Left lung (tissue), 10 donors: ENCODE measurements around the gene TPST1. TPM values are rescaled to one million over a fixed set of nuclear protein-coding genes. Genes with fewer than 3 reads are reported as not detected.

Experiments used
- ATAC-seq: fragments of 200-7000 bp; cut with Tn5 transposase; one replicate; pipeline ENCODE4 v1.9.1; 2020; ENCODE audit warnings: moderate library complexity
- DNase-seq, 4 donors: peaks; one replicate each; pipeline ENCODE4 v3.0.0-alpha.2; 2013 to 2020
- H3K27ac ChIP-seq, 2 donors: fragments of 200-600 bp; sonication (generic) in 1 of 2; one replicate each; pipeline versions ENCODE4 v1.5.0 to v1.8.0; 2020 to 2021
- H3K27me3 ChIP-seq, 2 donors: fragments of 200-600 bp; sonication (generic) in 1 of 2; one replicate each; pipeline versions ENCODE4 v1.5.0 to v1.8.0; 2020 to 2021
- H3K36me3 ChIP-seq, 2 donors: fragments of 200-600 bp; sonication (generic) in 1 of 2; one replicate each; pipeline versions ENCODE4 v1.5.0 to v1.8.0; 2020 to 2021
- H3K4me1 ChIP-seq, 2 donors: fragments of 200-600 bp; one replicate each; pipeline ENCODE4 v1.8.0; 2021
- H3K4me3 ChIP-seq, 2 donors: fragments of 200-600 bp; sonication (generic) in 1 of 2; one replicate each; pipeline versions ENCODE4 v1.5.0 to v1.8.0; 2020 to 2021; ENCODE audit warnings: mild to moderate bottlenecking in 1 of 2
- H3K9me3 ChIP-seq, 2 donors: fragments of 200-600 bp; sonication (generic) in 1 of 2; one replicate each; pipeline versions ENCODE4 v1.5.0 to v1.8.0; 2020 to 2021
- intact Hi-C, 2 donors: fragments of 100-400 bp; cut with DNase I; formaldehyde crosslinking; loops; one replicate each; pipeline versions ENCODE4 v1.11.2 to v1.14.2; 2022
- polyA plus RNA-seq, 6 donors: library from polyadenylated mRNA; unstranded; fragments of 120-200 nt; gene quantifications; one replicate each; pipeline ENCODE4 v1.2.1, GENCODE V29; 2013; ENCODE audit not compliant: insufficient read length in 6 of 6
- total RNA-seq, 2 donors: library from RNA; stranded (reverse); fragmentation: NEBNext Ultra II Directional; extraction: Animal tissue kit (Norgen Biotek cat#: 25700); gene quantifications; one replicate each; pipeline ENCODE4 v1.2.1, GENCODE V29; 2021
- TF ChIP-seq, protein P1 (sequence below), 2 donors: fragments of 200-600 bp; sonication (generic) in 1 of 2; IDR thresholded peaks; one replicate each; pipeline versions ENCODE4 v1.5.0 to v1.8.0; 2021; ENCODE audit warnings: antibody characterized with exemption in 2 of 2
- donor health status: DM: no; HTN: yes; CAD: no.
- donor health status: DM: no; HTN: no; CAD: no.

TPST1 gene
- total and polyA plus RNA-seq, 8 donors: 30.5 to 64.1 (median 50.4) TPM

DNA sequence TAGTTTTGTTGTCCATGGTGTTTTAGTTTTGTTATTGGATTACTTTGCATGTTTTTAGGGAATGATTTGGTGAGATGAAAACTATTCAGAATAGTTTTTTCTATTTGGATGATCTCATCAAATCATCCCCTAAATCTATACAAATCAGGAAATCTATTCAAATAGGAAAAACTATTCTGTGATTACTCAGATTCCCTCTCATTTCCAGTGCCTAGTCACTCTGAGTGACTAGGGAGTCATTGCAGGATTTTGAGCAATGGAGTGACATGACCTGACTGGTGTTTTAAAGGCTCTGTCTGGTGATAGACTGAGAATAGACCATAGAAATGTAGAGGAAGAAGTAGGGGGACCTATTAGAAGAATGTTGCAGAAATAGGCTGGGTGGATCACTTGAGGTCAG lies 72.4 kb downstream of the TPST1 start:
- no peak overlapping the region for H3K4me3 ChIP-seq
- no peaks in the 10 kb centered on the region for H3K36me3 ChIP-seq
- intact Hi-C loops: no loop called here
- no peaks in the 10 kb centered on the region for H3K27me3 ChIP-seq
- H3K4me1 ChIP-seq: peaks cover 9 to 10% of the 10 kb centered on the region in 2 donors
- no peaks in the 10 kb centered on the region for H3K9me3 ChIP-seq
- TF ChIP-seq, protein P1, sequence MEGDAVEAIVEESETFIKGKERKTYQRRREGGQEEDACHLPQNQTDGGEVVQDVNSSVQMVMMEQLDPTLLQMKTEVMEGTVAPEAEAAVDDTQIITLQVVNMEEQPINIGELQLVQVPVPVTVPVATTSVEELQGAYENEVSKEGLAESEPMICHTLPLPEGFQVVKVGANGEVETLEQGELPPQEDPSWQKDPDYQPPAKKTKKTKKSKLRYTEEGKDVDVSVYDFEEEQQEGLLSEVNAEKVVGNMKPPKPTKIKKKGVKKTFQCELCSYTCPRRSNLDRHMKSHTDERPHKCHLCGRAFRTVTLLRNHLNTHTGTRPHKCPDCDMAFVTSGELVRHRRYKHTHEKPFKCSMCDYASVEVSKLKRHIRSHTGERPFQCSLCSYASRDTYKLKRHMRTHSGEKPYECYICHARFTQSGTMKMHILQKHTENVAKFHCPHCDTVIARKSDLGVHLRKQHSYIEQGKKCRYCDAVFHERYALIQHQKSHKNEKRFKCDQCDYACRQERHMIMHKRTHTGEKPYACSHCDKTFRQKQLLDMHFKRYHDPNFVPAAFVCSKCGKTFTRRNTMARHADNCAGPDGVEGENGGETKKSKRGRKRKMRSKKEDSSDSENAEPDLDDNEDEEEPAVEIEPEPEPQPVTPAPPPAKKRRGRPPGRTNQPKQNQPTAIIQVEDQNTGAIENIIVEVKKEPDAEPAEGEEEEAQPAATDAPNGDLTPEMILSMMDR (IDR thresholded peaks at IDR 0.05): no peak
- no peak for ATAC-seq
- DNase-seq: no peak
- H3K27ac ChIP-seq: no peak overlapping the region

DNA sequence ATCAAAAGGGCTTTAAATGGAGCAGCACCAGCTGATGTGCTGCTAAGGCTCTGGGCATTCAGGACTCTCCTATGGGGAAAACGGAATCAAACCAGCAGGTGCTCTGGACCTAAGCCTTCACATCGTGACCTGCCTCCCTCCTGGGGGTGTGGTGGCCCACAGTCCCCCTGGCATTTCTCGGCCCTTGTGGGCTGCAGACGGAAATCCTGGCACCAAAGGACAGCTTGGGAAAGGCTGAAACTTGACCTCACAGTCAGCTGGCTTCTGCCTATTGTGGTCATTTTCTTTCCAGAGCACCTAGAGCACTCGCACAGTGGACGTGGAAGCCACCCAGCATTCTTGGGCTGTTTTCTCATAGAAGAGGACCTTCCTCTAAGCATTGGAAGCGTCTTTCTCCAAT lies 74.8 kb downstream of the TPST1 start:
- H3K27ac ChIP-seq: no peak overlapping the region
- H3K9me3 ChIP-seq: no peaks in the 10 kb centered on the region
- ATAC-seq: no peak
- intact Hi-C loops: no loop called here
- H3K36me3 ChIP-seq: no peaks in the 10 kb centered on the region
- peaks cover 17 to 26% of the 10 kb centered on the region in 2 donors for H3K4me1 ChIP-seq
- no peak for DNase-seq
- H3K27me3 ChIP-seq: no peaks in the 10 kb centered on the region
- H3K4me3 ChIP-seq: no peak overlapping the region
- TF ChIP-seq, protein P1 (IDR thresholded peaks at IDR 0.05): no peak

DNA sequence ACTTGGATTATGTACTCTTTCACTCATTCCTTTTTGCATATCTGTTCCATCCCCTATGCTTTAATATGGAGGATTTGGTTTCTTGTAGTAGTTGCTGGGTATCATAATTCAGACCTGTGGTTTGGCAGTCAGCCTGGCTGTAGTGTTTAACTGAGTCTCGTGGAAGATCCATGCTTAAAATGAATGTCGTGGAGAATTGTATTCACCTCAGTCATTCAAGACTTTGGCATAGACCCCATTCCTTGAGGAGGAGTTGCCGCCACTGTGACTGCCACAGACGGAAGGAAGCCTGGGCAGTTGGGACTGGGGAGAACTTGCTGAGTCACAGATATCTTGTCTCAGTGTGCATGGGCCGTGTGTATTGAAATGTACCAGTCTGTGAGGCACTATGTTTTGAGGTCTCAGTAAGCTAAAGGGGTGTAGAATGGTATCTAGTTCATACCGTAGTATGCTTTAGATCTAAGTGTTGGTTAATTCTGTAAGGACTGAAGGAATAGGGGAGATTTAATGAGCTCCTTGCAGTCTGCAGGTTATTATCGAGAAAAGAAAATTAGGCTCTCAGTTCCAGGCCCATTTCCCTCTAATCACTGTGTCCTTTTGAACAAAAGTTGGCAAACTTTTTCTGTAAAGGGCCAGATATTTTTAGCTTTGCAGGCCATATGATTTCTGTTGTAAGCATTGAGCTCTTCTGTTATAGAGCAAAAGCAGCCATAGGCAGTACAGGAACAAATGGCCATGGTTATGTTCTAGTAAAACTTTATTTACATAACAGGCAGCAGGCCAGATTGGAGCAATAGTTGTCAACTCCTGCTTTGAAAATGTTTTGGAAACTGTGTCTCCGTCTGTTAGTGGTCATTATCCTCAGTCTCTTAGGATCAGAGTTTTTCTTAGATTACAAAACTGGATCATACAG lies 76.8 kb downstream of the TPST1 start:
- TF ChIP-seq, protein P1 (IDR thresholded peaks at IDR 0.05): no peak
- ATAC-seq (peak; percentile 81), DNase-seq (peak in 1 of 4 donors; percentile 66)
- no peaks in the 10 kb centered on the region for H3K9me3 ChIP-seq
- no peak overlapping the region for H3K4me3 ChIP-seq
- H3K27me3 ChIP-seq: no peaks in the 10 kb centered on the region
- H3K27ac ChIP-seq: peak overlapping the region; percentile 45 to 60
- intact Hi-C loops: no loop called here
- peaks cover 17 to 26% of the 10 kb centered on the region in 2 donors for H3K4me1 ChIP-seq
- H3K36me3 ChIP-seq: no peaks in the 10 kb centered on the region

DNA sequence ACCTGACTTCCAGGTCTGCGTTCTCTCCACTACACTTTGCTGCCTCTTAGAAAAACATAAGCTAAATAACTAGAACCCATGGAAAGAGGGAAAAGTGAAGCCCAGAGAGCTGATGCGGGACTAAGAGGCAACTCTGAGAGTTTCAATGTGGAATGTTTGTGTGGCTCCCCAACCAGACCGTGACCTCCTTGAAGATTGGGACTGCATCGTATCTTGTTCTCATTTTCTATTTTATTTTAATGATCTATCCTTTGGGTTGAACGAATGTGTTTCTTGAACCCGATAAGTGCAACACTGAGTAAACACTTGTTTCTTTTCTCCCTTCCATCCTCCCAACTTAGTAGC lies 77.4 kb downstream of the TPST1 start:
- intact Hi-C loops: no loop called here
- no peak for ATAC-seq

More for the DNA sequence above, 77.4 kb downstream of the TPST1 start:
- no peak for DNase-seq
- Histone ChIP-seq H3K27ac (peak overlapping the region; percentile 45 to 60), H3K27me3 (no peaks in the 10 kb centered on the region), H3K4me3 (no peak overlapping the region), H3K36me3 (no peaks in the 10 kb centered on the region), H3K9me3 (no peaks in the 10 kb centered on the region), H3K4me1 (peaks cover 17 to 26% of the 10 kb centered on the region in 2 donors)
- TF ChIP-seq, protein P1 (IDR thresholded peaks at IDR 0.05): no peak
